HL-60/S4 treated with retinoic acid at 250 ng/mL for 4 days and 3 days (cell line): ENCODE measurements around the gene SCUBE1.

Experiments
- in situ Hi-C: fragments of 300-500 bp; cut with MboI; formaldehyde crosslinking; loops from 2 replicates; pipeline ENCODE4 v1.7.0; 2022; ENCODE audit warnings: low sequenced_read_pairs

The SCUBE1 gene

DNA sequence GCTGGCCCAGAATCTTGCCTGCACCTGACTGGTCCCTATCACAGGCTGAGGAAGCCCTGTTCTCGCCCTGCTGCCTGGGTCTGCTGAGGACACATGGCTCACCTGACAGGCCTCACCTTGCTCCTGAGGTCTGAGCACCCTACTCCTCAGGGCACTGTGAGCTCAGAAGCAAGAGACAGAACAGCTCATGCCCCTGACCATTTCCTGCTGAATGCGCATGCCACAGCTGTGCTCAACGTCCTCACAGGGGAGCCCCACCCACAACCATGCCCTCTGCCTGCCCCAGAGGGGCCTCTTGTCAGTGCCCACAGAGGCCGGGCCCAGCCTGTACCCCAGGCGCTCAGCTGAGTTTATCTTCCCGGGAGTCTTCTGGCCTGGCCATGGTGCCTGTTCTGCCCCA, 194.6 kb downstream of the SCUBE1 start:
- in situ Hi-C loops: no loop called here

DNA sequence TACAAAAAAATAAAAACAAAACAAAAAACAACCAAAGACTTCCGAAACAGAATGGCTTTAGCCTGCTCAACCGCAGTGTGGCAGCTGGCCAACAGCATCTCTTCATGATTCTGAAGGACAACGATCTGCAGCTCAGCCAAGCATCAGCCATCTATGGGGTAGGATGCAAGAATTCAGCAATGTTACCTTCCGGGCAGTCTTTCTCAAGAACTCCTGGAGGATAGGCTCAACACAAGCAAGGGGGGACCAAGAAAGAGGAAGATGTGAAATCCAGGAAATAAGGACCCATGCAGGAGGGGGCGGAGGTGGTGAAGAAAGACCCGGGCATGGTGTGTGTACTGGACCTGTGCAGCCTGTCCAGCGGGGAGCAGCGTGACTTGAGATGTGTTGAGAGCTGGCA, 195.4 kb downstream of the SCUBE1 start:
- in situ Hi-C loops: no loop called here
